CD4-positive, alpha-beta T cell treated with Interleukin-15 for 4 hours (primary cell): ENCODE data around the gene CISD3.

Experiments
- DNase-seq: peaks from one replicate; pipeline ENCODE4 v3.0.0-alpha.2; 2020; ENCODE audit warnings: low spot score

Gene CISD3

DNA sequence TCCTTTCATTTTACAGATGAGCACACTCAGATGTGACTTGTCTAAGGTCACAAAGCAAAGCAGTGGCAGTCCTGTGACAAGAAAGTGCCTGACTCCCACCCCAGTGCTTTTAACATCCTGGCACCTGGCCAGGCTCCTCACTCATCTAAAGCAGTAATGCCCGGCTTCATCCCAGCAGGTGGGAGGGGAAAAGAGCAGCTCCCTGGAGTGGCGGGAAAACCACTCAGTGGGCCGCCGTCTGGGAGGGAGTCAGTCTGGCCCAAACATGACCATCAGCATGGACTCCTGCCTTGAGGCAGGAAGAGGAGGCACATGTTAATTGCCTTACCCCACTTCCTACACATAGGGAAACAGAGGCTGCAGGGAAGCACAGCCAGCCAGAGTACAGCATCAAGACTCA is 15.4 kb downstream of the CISD3 start:
- no peak for DNase-seq

DNA sequence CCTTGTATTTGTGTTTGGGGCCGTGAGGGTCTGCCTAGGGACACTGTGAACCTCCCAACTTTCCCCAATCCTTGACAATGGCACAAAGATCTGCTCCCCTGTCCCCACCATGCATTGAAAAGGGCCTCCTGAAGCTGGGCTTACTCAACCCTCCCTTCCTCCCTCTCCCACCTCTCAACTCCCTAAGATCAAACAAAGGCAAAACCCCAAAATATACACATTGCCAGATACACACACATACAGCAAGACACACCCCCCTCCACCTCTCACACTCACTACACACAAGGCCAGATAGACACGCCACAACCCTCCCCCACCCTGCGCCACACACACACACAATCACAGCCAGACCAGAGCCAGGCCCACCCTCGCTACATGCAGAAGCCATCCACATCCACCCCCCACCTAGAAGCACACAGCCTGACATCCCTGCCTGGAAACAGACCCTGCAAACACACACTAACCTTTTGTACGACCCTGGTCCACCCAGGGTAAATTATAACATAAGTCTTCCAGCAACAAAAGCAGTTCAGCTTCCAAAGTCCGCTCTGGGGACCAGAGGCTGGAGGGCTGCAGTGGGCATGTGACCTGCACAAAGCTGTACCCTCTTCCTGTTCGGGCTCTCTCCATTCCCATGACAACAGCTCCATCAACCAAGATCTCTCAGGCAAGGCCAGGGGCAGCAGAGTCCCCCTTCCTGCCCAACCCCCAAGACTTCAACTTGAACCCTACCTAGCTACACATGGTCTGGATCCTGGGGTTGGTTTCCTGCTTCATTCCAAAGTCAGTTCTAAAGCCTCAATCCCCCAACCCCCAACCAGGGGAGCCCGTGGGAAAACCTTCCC is 16.1 kb downstream of the CISD3 start:
- no peak for DNase-seq

DNA sequence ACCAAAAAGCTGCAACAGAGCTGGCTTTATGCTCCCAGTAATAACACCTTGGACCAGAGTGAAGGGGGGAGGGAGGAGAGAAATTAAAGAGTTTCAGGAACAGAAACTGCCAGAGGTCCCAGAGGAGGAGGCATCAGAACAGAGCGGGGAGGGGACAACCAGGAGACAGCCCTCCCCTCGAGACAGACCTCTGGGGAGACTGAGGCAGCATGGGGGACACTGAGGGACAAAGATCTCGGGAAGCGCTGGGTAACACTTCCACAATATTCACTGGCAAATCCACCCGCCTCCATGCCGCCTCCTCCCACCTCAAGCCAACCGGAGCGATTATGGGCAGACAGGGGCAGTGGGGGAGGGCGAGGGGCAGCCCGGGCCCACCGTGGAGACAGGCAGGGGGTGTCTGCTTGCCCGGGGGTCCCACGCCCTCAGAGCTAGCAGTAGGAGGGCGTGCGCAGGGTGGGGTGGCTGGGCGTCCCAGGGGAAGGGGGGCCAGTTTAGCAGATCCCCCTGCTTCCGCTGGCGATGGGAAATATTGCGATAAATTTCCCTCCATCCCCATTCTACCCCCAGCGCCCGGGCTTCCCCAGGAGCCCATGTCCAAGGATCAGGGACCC is 16.8 kb downstream of the CISD3 start:
- no peak for DNase-seq

DNA sequence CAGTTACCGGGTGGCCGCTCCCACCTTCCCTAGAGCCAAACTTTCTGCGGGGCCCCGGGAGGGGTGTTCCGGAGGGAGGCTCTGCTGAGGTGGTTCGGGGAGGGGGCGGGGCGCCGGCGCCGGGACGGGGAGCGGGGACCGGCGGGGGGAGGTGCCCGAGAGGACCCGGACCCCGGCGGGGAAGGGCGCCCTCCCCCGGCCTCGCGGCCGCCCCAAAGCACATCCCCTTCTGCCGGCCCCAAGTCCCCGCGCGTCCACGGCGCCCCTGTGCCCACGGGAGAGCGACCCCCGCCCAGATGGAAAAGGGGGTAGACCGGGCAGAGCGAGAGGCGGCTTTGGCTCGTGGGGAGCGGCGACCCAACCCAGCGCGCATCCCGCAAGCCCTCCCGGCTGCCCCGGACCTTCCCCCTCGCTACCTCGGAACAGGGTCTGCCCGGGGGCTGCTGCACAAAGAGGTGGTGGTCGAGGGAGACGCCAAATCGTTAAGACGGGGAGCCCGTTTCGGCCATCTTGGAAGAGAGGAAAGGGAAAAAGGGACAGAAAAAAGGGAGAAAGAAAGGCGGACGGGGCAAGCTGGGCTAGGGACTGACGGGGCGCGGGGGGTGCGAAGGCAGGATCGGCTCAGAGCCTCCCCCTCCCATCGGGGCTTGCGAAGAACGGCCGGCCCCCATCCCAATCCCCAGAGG is 17.5 kb downstream of the CISD3 start:
- no peak for DNase-seq

GRCh38 chr17:38748149-38748891 is 18.2 kb downstream of the CISD3 start, which contains the start of gene PCGF2:
PCGF2 (minus strand) TSS chr17:38748336; CDS start chr17:38740402, 7,934 bp downstream.
- no peak for DNase-seq

GRCh38 chr17:38748892-38749222 is 18.7 kb downstream of the CISD3 start:
- no peak for DNase-seq

DNA sequence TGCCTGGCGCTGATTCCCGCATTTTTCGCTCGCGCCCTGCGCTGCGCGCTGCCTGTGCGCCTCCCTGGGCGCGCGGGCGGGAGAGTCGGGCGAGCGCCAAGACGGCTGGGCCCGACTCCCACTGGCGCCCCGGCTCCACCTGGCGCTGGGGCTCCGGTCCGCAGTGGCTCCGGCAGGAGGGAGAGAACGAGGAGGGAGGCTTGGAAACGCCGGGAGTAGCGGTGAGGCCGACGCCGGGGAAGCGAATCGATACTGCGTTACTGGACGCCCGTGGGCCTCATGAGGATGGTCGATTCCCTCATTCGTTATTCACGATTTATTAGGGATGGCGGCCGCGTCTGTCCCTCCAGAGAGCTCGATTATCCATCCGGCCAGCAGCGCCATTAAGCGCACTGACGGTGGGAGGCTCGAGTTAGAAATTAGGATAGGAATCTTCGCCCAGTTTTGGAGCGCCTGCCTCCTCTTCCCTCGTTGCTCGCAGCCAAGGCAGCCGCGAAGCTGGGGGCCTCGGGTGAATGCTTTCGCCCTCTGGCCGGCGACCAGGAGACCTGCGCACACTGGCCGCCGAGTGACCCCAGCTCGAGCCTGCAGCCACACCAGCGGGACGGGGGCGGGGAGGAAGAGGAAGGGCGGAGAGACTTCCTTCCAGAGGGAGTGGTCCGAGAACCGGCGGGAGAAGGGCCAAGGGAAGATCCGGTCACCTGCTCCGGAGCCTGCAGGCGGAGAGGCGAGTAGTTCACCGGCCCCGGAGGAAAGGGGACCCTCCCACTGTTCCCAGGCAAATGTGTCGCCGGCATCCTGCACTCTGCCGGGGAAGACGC is 19.3 kb downstream of the CISD3 start:
- no peak for DNase-seq

DNA sequence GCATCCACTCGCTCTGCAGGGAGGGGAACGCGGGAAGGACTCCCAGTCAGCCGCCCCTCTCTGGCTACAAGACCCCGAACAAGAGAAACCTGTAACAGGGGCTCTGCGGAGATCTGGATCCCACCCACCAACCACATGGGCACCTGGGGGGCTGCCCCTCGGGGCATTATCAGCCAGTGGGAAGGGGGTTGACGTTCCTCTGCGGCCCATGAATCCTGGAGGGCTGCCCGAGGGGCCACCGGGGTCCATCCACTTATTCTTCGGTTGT is 19.8 kb downstream of the CISD3 start:
- no peak for DNase-seq

- no peak for DNase-seq
Observed at GRCh38 chr17:38750312-38751121, 20.4 kb downstream of the CISD3 start.

GRCh38 chr17:38751144-38751807 is 21.1 kb downstream of the CISD3 start:
- no peak for DNase-seq

GRCh38 chr17:38751808-38752307 is 21.7 kb downstream of the CISD3 start:
- DNase-seq = peak; percentile 84

- DNase-seq = peak; percentile 99
Observed at GRCh38 chr17:38752308-38753070, 22.3 kb downstream of the CISD3 start, which contains the start of gene PSMB3. PSMB3 (plus strand) TSS chr17:38752741; CDS start chr17:38752827, 86 bp downstream.

DNA sequence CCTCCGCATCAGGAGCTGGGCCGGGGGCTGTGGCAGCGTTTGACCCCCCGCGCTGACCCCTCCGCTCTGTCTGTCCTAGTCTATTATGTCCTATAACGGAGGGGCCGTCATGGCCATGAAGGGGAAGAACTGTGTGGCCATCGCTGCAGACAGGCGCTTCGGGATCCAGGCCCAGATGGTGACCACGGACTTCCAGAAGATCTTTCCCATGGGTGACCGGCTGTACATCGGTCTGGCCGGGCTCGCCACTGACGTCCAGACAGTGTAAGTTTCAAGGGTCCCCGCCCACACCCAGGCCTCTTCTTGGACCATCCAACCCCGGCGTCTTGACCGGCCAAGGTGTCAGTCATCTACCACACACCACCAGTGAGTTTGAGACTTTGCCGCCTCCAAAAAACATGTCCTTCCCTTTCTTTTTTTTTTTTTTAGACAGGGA is 22.9 kb downstream of the CISD3 start:
- no peak for DNase-seq

- DNase-seq = peak; percentile 16
Observed at GRCh38 chr17:38761612-38762011, 31.5 kb downstream of the CISD3 start.

GRCh38 chr17:38762231-38762630 is 32.1 kb downstream of the CISD3 start:
- DNase-seq = no peak

DNA sequence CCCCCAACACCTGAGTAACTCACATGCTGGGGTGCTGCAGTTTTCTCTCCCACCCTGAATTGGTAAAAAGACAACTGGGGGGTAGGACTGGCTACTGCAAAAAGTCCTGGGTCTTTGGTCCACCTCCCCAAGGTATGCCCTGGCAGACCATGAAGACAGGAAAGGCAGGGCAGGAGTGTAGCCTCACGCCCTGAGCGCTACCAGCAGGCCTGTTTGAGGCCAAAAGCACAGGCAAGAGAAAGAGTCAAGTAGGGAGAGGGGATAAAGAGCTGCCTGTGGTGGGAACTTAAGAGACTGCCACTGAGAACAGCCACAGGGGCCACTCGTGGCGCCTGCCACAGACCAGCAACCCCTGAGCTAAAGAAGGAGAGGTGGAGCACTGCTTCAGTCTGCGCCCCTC is 36.2 kb downstream of the CISD3 start:
- no peak for DNase-seq

DNA sequence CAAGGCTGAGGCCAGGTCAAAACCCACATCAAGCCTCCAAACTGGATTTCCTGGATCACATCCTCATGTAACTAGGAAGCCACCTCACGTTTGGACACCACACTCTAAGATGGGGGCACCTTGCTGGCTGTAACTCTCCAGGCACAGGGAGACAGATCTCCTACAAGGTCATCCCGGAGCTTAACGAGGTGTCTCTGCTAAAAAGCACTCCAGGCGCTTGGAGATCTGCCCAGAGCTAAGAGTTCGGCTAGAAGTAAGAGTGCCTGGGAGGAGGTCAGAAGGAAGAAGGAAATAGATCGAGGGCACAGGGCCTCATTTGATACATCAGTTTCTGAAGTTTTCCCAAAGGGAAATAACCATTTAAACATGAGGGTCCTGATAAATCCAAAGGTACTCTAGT is 38.3 kb downstream of the CISD3 start:
- DNase-seq = no peak

DNA sequence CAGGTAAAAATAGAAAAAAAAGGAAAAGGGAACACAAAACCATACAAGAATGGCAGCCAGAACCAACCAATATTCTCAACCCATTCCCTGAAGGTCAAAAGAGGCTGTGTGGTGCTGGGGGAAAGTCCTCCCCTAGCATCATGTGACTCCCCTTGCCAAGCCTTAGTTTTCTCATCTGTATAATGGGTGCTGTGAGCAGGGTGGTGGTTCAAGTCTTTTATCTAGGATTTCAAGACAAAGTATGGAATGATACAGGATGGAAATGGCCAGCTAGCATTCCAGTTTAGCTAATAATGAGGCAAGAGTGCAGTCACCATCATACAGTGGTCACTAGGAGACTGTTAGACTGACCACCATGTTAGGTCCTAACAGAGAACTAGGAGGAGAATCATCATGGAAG is 43.1 kb downstream of the CISD3 start:
- no peak for DNase-seq

DNA sequence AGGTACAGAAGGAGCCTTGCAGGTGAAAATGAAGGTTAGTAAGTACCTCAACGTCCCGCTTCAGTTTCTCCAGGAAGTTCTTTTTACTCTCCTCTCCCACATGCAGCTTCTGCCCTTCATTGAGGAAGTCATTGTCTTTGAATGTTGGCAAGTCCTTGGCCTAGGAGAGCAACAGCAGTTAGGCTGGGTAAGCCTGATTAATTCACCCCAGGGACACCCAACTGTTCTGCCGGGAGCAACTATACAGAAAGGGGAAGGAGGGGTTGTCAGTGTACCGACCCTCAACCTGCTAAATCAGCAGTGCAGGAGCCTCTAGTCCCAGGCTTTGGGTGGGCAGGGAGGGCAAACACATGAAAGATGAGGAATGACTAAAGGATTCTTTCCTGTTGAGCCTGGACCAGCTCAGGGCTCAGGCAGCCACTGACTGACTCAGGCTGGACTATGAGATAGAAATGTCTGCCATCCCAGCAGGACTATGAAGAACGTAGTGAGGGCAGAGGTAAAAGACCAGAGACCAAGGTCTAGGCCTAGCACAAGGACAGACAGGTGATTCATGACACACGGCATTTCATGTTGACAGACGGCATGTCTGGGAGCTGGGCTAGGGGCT is 47.6 kb downstream of the CISD3 start:
- no peak for DNase-seq
